Lower leg skin (tissue), 4 donors: Measurements from ENCODE around the gene GTF2F2. TPM values are rescaled to one million over a fixed set of nuclear protein-coding genes. Genes with fewer than 3 reads are reported as not detected.

Source experiments
- DNase-seq, 2 donors: peaks; one replicate each; pipeline ENCODE4 v3.0.0-alpha.2; 2019; ENCODE audit warnings: low spot score in 2 of 2
- H3K4me3 ChIP-seq: fragments of 200-600 bp; sonication (generic); 2 replicates; pipeline ENCODE4 v1.5.1; 2017; ENCODE audit warnings: mild to moderate bottlenecking, low read depth; ENCODE audit not compliant: poor library complexity, severe bottlenecking
- POLR2A ChIP-seq, 2 donors: fragments of 450-650 bp; IDR thresholded peaks; one replicate each; pipeline ENCODE4 v1.6.1; 2016 to 2017; ENCODE audit warnings: antibody characterized with exemption in 2 of 2, mild to moderate bottlenecking in 1 of 2, moderate library complexity in 1 of 2
- WGBS, 2 donors: methylation state at CpG; one replicate each; pipeline ENCODE4 v1.1.5; 2018; 5-methylcytosine and 5-hydroxymethylcytosine counted together
- intact Hi-C: fragments of 100-400 bp; cut with DNase I; formaldehyde crosslinking; loops from one replicate; pipeline ENCODE4 v1.15.0; 2023; ENCODE audit warnings: low total_unique reads
- total RNA-seq, 4 donors: library from RNA; depleted of rRNA; stranded (reverse); fragments of >200 nt; gene quantifications; one replicate each; pipeline ENCODE4 v1.1.0, GENCODE V29; 2016
- TF ChIP-seq, protein P1 (sequence below), 3 donors: fragments of 450-650 bp; IDR thresholded peaks; one replicate each; pipeline ENCODE4 v1.5.1; 2016; ENCODE audit warnings: antibody characterized with exemption in 3 of 3, mild to moderate bottlenecking in 3 of 3, moderate library complexity in 2 of 3

GTF2F2 gene
- total RNA-seq, 4 donors from 2014 or later = 35.6 to 52.4 (median 45.3) TPM

DNA sequence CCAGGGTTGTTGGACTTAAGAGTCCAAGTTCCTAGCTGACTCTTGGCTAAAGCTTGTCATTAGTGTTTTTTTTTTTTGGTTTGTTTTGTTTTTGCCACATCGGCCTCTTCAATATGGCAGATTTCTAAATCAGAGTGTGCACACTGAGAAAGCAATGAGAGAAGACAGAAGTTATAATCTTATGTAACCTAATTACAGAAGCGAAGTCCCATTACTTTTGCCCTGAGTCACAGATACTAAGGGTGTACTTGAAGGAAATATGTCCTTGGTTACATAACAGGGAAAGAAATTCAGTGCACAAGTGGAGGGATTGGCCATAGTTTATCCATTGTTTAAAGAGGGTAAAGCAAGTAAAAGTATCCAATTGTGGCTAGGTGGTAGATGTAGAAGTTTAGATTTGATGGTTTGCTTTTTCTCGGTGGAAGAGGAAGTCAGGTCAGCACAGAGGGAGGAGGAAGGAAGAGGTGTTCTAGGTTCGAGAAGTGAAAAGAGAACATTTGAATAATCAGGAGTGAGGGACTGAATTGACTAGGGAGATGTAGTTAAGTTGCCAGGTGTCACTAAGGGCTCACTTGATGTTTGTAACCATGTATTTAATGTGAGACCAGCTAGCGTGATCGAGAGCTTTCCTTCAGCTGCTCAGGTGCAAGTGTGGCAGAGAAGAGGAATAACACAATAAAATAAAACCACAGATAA, 12.2 kb downstream of the GTF2F2 start:
- intact Hi-C loops = no loop called here
- TF ChIP-seq, protein P1, sequence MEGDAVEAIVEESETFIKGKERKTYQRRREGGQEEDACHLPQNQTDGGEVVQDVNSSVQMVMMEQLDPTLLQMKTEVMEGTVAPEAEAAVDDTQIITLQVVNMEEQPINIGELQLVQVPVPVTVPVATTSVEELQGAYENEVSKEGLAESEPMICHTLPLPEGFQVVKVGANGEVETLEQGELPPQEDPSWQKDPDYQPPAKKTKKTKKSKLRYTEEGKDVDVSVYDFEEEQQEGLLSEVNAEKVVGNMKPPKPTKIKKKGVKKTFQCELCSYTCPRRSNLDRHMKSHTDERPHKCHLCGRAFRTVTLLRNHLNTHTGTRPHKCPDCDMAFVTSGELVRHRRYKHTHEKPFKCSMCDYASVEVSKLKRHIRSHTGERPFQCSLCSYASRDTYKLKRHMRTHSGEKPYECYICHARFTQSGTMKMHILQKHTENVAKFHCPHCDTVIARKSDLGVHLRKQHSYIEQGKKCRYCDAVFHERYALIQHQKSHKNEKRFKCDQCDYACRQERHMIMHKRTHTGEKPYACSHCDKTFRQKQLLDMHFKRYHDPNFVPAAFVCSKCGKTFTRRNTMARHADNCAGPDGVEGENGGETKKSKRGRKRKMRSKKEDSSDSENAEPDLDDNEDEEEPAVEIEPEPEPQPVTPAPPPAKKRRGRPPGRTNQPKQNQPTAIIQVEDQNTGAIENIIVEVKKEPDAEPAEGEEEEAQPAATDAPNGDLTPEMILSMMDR (IDR thresholded peaks at IDR 0.05) = no peak
- TF ChIP-seq POLR2A (IDR thresholded peaks at IDR 0.05) = no peak
- 90 to 92% methylated on average over 6 of the region's 6 CpGs for WGBS, 2 donors
- H3K4me3 ChIP-seq = no peak overlapping the region
- no peak for DNase-seq

DNA sequence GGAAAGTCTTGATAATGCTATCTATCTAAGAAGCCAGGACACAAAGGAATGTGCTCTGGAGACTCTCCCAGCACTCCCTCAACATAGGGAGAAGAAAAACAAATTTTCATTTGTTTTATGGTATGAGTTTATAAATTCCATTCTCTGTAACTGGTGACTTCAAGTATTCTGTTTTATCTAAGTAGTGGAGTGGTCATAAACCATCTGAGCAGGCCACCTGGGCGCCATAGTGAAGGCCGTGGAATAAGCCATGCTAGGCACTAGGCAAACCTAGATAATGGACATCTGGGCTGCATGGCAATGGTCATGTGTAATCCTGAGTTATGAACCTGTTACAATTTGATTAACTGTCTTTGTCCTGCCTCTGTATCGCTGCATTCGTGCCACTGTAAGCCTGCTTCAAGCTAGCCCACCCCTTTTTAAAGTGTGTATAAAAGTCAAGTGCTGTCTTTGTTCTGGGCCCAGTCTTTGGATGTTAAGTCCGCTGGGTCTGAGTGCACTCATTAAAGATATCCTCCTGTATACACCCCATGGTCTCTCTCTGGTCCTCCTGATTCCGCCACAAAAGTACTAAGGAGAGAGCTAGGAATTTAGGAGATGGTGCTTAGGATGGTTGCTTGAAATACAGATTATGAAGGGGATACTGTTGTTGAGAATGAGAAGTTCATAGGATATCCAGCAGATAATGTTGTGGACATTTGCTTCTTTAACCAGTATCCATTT, 13.2 kb downstream of the GTF2F2 start:
- intact Hi-C loops = no loop called here
- TF ChIP-seq, protein P1 (IDR thresholded peaks at IDR 0.05) = no peak
- no peak for TF ChIP-seq POLR2A (IDR thresholded peaks at IDR 0.05)
- no peak overlapping the region for H3K4me3 ChIP-seq
- WGBS, 2 donors = 96 to 98% methylated on average over 6 of the region's 6 CpGs
- DNase-seq = no peak

DNA sequence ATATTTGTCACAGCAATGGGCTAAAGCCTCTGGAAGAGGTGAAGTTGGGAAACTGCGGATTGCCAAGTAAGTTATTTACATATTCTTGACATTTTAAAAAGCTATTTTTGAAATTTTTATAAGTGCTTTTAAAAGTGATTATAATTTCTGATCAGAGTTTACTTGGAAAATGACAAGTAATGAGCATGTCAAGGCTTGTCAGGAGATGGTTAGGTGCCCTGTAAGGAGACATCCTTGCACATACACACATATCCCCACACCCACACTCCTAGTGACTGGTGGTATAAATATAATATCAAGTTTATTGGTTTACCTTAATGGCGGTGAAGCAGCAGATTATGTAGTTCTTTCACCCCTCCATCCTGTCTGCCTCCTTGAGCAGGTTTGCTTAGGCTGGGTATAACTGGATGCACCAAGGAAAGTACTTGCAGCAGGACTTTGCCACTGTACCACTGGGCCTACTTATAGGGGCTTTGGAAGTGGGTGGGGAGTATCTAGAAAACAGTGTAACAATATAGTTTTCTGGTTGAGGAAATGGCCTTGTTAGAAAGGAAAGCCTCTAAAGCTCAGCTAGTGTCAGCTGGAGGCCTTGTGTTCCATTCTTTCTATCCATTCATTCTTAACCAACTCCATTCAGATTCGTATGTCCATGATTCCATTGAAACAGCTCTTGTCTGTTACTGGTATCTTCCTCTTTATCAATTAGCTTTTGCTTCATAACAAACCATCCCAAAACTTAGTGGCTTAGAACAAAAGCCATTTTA, 16.6 kb downstream of the GTF2F2 start:
- TF ChIP-seq POLR2A (IDR thresholded peaks at IDR 0.05) = no peak
- TF ChIP-seq, protein P1 (IDR thresholded peaks at IDR 0.05) = no peak
- no peak overlapping the region for H3K4me3 ChIP-seq
- no peak for DNase-seq
- WGBS, 2 donors = 79% methylated on average over 3 of the region's 3 CpGs
- intact Hi-C loops = no loop called here

DNA sequence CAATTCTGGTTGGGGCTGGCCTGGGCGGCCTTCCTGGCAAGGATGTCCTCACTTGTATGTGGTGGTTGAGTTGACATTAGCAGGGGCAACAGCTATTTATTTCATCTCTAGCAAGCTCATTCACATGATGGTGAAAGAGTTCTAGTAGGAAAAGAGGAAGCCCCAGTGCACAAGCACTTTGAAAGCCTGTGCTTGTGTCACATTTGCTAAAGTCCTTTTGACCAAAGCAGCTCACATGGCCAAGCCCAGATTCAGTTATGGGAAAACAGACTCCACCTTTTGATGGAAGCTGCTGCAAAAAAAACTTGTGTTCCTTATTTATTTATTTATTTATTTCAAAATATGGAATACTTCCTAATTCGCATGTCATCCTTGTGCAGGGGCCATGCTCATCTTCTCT, 17.2 kb downstream of the GTF2F2 start:
- TF ChIP-seq, protein P1 (IDR thresholded peaks at IDR 0.05) = no peak
- no peak for TF ChIP-seq POLR2A (IDR thresholded peaks at IDR 0.05)
- 96% methylated on average over 2 of the region's 2 CpGs for WGBS, 2 donors

DNA sequence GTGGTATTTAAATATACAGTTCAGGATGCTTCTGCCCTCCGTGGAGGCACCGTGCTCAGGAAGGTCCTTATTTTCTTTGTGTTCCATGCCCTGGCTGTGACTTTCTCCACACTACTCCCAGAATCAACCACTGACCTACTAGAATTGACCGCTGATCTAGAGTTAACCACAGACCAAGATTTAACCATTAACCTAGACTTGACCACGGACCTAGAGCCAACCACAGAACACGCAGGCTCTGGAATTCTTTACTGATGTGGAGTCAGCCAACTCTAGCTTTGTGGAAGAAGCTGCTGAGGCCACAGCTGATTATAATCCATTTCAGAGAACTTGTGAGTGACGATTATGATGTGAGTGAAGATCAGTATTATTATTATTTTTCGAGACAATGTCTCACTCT, 18.0 kb downstream of the GTF2F2 start:
- 91 to 94% methylated on average over 7 of the region's 7 CpGs for WGBS, 2 donors
- TF ChIP-seq, protein P1 (IDR thresholded peaks at IDR 0.05) = no peak
- no peak for TF ChIP-seq POLR2A (IDR thresholded peaks at IDR 0.05)
- intact Hi-C loops = no loop called here

More for the DNA sequence above, 17.2 kb downstream of the GTF2F2 start:
- intact Hi-C loops = no loop called here
- no peak for DNase-seq
- H3K4me3 ChIP-seq = no peak overlapping the region

More for the DNA sequence above, 18.0 kb downstream of the GTF2F2 start:
- no peak overlapping the region for H3K4me3 ChIP-seq
- DNase-seq = no peak
